H1 (cell line): ENCODE data around the gene SHISAL2B. TPM values are rescaled to one million over a fixed set of nuclear protein-coding genes. Genes with fewer than 3 reads are reported as not detected.

Source experiments
- CTCF ChIA-PET: fragments of 300-600 bp; sonication (Branson Sonifier 250); formaldehyde crosslinking; loops from one replicate; lab custom pipeline; 2021; ENCODE audit not compliant: partially characterized antibody; lab: Charles Lee
- POLR2A ChIA-PET: fragments of 300-600 bp; sonication (Branson Sonifier 250); formaldehyde crosslinking; loops from one replicate; lab custom pipeline; 2021; ENCODE audit warnings: inconsistent platforms; ENCODE audit not compliant: partially characterized antibody; lab: Charles Lee
- DNase-seq, 2 experiments: peaks; one replicate each; pipeline versions ENCODE4 v3.0.0 to v3.0.0-alpha.2; 2010 to 2022; ENCODE audit warnings: low spot score in 2 of 2, low read depth in 1 of 2, mixed read lengths in 1 of 2
- FAIRE-seq: peaks from 2 replicates; lab custom pipeline; 2011; peaks lifted over from hg19 to GRCh38; lab: Jason Lieb, UNC
- H2AFZ ChIP-seq: 2 replicates; pipeline ENCODE4 v1.8.1; 2012; ENCODE audit warnings: low read length, inconsistent platforms
- H2AK5ac ChIP-seq: 2 replicates; pipeline ENCODE4 v1.6.1; 2013; ENCODE audit warnings: low read depth, low read length
- H2BK120ac ChIP-seq: replicated peaks from 2 replicates; pipeline ENCODE3; 2013; ENCODE audit warnings: low read depth, low read length, inconsistent platforms
- H2BK12ac ChIP-seq: 2 replicates; pipeline ENCODE4 v1.6.1; 2013; ENCODE audit warnings: low read depth, low read length
- H2BK15ac ChIP-seq: 2 replicates; pipeline ENCODE4 v1.6.1; 2013; ENCODE audit warnings: low read length
- H2BK20ac ChIP-seq: 2 replicates; pipeline ENCODE4 v1.6.1; 2013; ENCODE audit warnings: low read length
- H2BK5ac ChIP-seq: 2 replicates; pipeline ENCODE4 v1.6.1; 2013; ENCODE audit warnings: low read depth, low read length
- H3K14ac ChIP-seq: 2 replicates; pipeline ENCODE4 v1.6.1; 2013; ENCODE audit warnings: inconsistent platforms; ENCODE audit not compliant: insufficient read length
- H3K18ac ChIP-seq: 2 replicates; pipeline ENCODE4 v1.6.1; 2013; ENCODE audit warnings: low read length; ENCODE audit errors: extremely low read depth
- H3K23ac ChIP-seq: 2 replicates; pipeline ENCODE4 v1.6.1; 2013; ENCODE audit warnings: inconsistent platforms; ENCODE audit not compliant: insufficient read length
- H3K23me2 ChIP-seq: 2 replicates; pipeline ENCODE4 v1.6.1; 2013; ENCODE audit warnings: low read depth, low read length
- H3K27ac ChIP-seq: 2 replicates; pipeline ENCODE4 v1.6.1; 2011; ENCODE audit warnings: low read depth, low read length, inconsistent platforms
- H3K27me3 ChIP-seq, 4 experiments: replicated peaks in 1 of 4; 1 replicate in 1 of 4; 2 replicates in 3 of 4; pipeline versions ENCODE4 v1.6.1 to v1.8.1; 2011 to 2013; ENCODE audit warnings: low read length in 3 of 4, mild to moderate bottlenecking in 3 of 4, inconsistent platforms in 2 of 4, mixed read lengths in 2 of 4, moderate library complexity in 1 of 4; ENCODE audit not compliant: control insufficient read depth in 3 of 4, insufficient read depth in 3 of 4; ENCODE audit errors: extremely low read depth in 1 of 4
- H3K36me3 ChIP-seq, 4 experiments: 2 replicates each; pipeline versions ENCODE4 v1.6.1 to v1.8.1; 2011 to 2013; ENCODE audit warnings: mild to moderate bottlenecking in 4 of 4, low read length in 3 of 4, moderate library complexity in 2 of 4, control low read depth in 1 of 4, inconsistent platforms in 1 of 4; ENCODE audit not compliant: insufficient read depth in 4 of 4, control insufficient read depth in 2 of 4
- H3K4ac ChIP-seq: replicated peaks from 2 replicates; pipeline ENCODE3; 2013; ENCODE audit warnings: low read length, low read depth, mixed read lengths, inconsistent platforms; ENCODE audit not compliant: insufficient read length
- H3K4me1 ChIP-seq, 4 experiments: replicated peaks in 1 of 4; 1 replicate in 1 of 4; 2 replicates in 3 of 4; pipeline versions ENCODE4 v1.6.1 to v1.8.1; 2011 to 2013; ENCODE audit warnings: low read length in 3 of 4, inconsistent platforms in 2 of 4, mixed read lengths in 1 of 4; ENCODE audit not compliant: insufficient read depth in 4 of 4, control insufficient read depth in 3 of 4
- H3K4me2 ChIP-seq, 2 experiments: 2 replicates each; pipeline versions ENCODE4 v1.6.1 to v1.8.1; 2011 to 2013; ENCODE audit warnings: low read depth in 2 of 2, low read length in 2 of 2, control low read depth in 1 of 2, inconsistent platforms in 1 of 2, mild to moderate bottlenecking in 1 of 2; ENCODE audit not compliant: insufficient read depth in 1 of 2
- H3K4me3 ChIP-seq, 4 experiments: fragments of 200-600, 300-600 bp in 1 of 4; sonication (generic), shearing (Covaris generic), sonication (Bioruptor Twin) in 1 of 4; 2 replicates each; pipeline versions ENCODE4 v1.5.1 to v1.8.1; 2011 to 2016; ENCODE audit warnings: low read length in 4 of 4, low read depth in 3 of 4, control low read depth in 2 of 4, inconsistent platforms in 2 of 4, mild to moderate bottlenecking in 2 of 4, mixed read lengths in 1 of 4, moderate library complexity in 1 of 4; ENCODE audit not compliant: insufficient read depth in 2 of 4; ENCODE audit errors: extremely low read depth in 1 of 4
- H3K56ac ChIP-seq: replicated peaks from 2 replicates; pipeline ENCODE3; 2013; ENCODE audit warnings: low read depth, mild to moderate bottlenecking, mixed read lengths, low read length, inconsistent platforms; ENCODE audit not compliant: insufficient read length
- H3K79me1 ChIP-seq: 2 replicates; pipeline ENCODE4 v1.6.1; 2013; ENCODE audit warnings: low read depth, low read length, control low read depth
- H3K79me2 ChIP-seq, 2 experiments: 2 replicates each; pipeline versions ENCODE4 v1.6.1 to v1.8.1; 2012 to 2013; ENCODE audit warnings: low read length in 2 of 2, mild to moderate bottlenecking in 2 of 2, inconsistent platforms in 1 of 2; ENCODE audit not compliant: insufficient read depth in 2 of 2, control insufficient read depth in 1 of 2
- H3K9ac ChIP-seq, 4 experiments: replicated peaks in 1 of 4; 1 replicate in 1 of 4; 2 replicates in 3 of 4; pipeline versions ENCODE4 v1.6.1 to v1.8.1; 2011 to 2013; ENCODE audit warnings: low read depth in 3 of 4, low read length in 3 of 4, control low read depth in 2 of 4, mild to moderate bottlenecking in 2 of 4, moderate library complexity in 2 of 4, inconsistent platforms in 1 of 4; ENCODE audit errors: extremely low read depth in 1 of 4
- H3K9me3 ChIP-seq, 2 experiments: 2 replicates each; pipeline versions ENCODE4 v1.6.1 to v1.8.1; 2012 to 2013; ENCODE audit warnings: mild to moderate bottlenecking in 2 of 2, moderate library complexity in 2 of 2, control low read depth in 1 of 2, inconsistent platforms in 1 of 2, low read depth in 1 of 2, low read length in 1 of 2, mixed read lengths in 1 of 2; ENCODE audit not compliant: insufficient read depth in 2 of 2
- H4K20me1 ChIP-seq, 2 experiments: replicated peaks in 1 of 2; 2 replicates each; pipeline versions ENCODE3 to v1.8.1; 2011 to 2013; ENCODE audit warnings: inconsistent platforms in 2 of 2, low read length in 2 of 2, mild to moderate bottlenecking in 1 of 2; ENCODE audit not compliant: insufficient read depth in 2 of 2, control insufficient read depth in 1 of 2
- H4K5ac ChIP-seq: 2 replicates; pipeline ENCODE4 v1.6.1; 2013; ENCODE audit warnings: low read length, low read depth, mixed read lengths, inconsistent platforms; ENCODE audit not compliant: insufficient read length
- H4K8ac ChIP-seq: 2 replicates; pipeline ENCODE4 v1.8.0; 2013; ENCODE audit warnings: mild to moderate bottlenecking, moderate library complexity, low read length, inconsistent platforms; ENCODE audit not compliant: insufficient read depth; ENCODE audit errors: extremely low read depth
- H4K91ac ChIP-seq: replicated peaks from 2 replicates; pipeline ENCODE3; 2013; ENCODE audit warnings: low read length, mixed read lengths, inconsistent platforms; ENCODE audit not compliant: insufficient read length
- EZH2 ChIP-seq: fragments of 200-600 bp; sonication (generic); IDR thresholded peaks from 2 replicates; pipeline ENCODE4 v1.7.1; 2012; ENCODE audit warnings: low read depth, mild to moderate bottlenecking, moderate library complexity, low read length, inconsistent platforms; ENCODE audit not compliant: severe bottlenecking
- WGBS, 2 experiments: shearing (Covaris generic) in 1 of 2; methylation state at CpG; one replicate each; pipeline versions ENCODE4 v1.1.6 to v1.1.7; 2013 to 2015; ENCODE audit warnings: low lambda C conversion rate in 2 of 2, mixed read lengths in 2 of 2, inconsistent platforms in 1 of 2, low coverage in 1 of 2, missing lambda C conversion rate in 1 of 2; ENCODE audit not compliant: insufficient replicate concordance in 2 of 2, insufficient coverage in 1 of 2, insufficient read length in 1 of 2; ENCODE audit errors: extremely low coverage in 1 of 2, missing lambda C conversion rate in 1 of 2; 5-methylcytosine and 5-hydroxymethylcytosine counted together
- polyA plus RNA-seq, 7 experiments: library from polyadenylated mRNA; depleted of rRNA in 3 of 7; stranded (reverse) in 5 of 7; unstranded in 2 of 7; fragments of >200 nt in 5 of 7; fragments of 200-250 nt in 2 of 7; gene quantifications; 1 replicate in 5 of 7; 2 replicates in 1 of 7; 4 replicates in 1 of 7; pipeline versions ENCODE4 v1.2.1 to v1.2.3, GENCODE V29; 2011 to 2013; ENCODE audit warnings: missing spikeins in 2 of 7, mixed read lengths in 2 of 7
- total RNA-seq: library from RNA; stranded (reverse); fragmentation: NEBNext Ultra II Directional; extraction: Animal tissue kit (Norgen Biotek cat#: 25700); gene quantifications from 2 replicates; pipeline ENCODE4 v1.2.1, GENCODE V29; 2021

SHISAL2B gene
- total and polyA plus RNA-seq, 2 of the 8 experiments (the other 6 are each of a cell fraction or from before 2014, with no cell fraction given): 10.6 to 14.2 TPM

- Histone ChIP-seq H3K27me3 (no peaks in the 10 kb centered on the region), H3K79me2 (no peaks in the 10 kb centered on the region), H3K27ac (no peak overlapping the region), H4K5ac (no peak overlapping the region), H3K9ac (no peak overlapping the region), H3K36me3 (no peaks in the 10 kb centered on the region), H3K4me1 (no peaks in the 10 kb centered on the region), H3K14ac (no peak overlapping the region), H2BK120ac (no peak overlapping the region), H2BK20ac (no peak overlapping the region), H3K4me2 (no peak overlapping the region), H2BK5ac (no peak overlapping the region), H4K8ac (no peak overlapping the region), H3K18ac (no peak overlapping the region), H3K23ac (no peak overlapping the region), H2AFZ (no peak overlapping the region), H2BK12ac (no peak overlapping the region), H3K23me2 (no peaks in the 10 kb centered on the region), H3K79me1 (no peaks in the 10 kb centered on the region), H4K20me1 (no peaks in the 10 kb centered on the region), H2BK15ac (no peak overlapping the region), H3K4me3 (no peak overlapping the region), H3K56ac (no peak overlapping the region), H3K9me3 (no peaks in the 10 kb centered on the region), H4K91ac (no peak overlapping the region), H2AK5ac (no peak overlapping the region), H3K4ac (no peak overlapping the region)
- WGBS, 2 experiments: 78% methylated on average over 3 of the region's 3 CpGs; no CpG with 5 or more reads in 1 of the 2 experiments
- DNase-seq (no peak), FAIRE-seq (no peak)
- ChIA-PET CTCF (no interaction called here), POLR2A (no interaction called here)
- no peak for TF ChIP-seq EZH2
These were observed 18.6 kb upstream of the SHISAL2B start for GRCh38 chr5:64671678-64672077.
